ENCODE results near the gene BLID.

Gene BLID, protein sequence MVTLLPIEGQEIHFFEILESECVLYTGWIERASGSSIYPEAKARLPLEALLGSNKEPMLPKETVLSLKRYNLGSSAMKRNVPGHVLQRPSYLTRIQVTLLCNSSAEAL

DNA sequence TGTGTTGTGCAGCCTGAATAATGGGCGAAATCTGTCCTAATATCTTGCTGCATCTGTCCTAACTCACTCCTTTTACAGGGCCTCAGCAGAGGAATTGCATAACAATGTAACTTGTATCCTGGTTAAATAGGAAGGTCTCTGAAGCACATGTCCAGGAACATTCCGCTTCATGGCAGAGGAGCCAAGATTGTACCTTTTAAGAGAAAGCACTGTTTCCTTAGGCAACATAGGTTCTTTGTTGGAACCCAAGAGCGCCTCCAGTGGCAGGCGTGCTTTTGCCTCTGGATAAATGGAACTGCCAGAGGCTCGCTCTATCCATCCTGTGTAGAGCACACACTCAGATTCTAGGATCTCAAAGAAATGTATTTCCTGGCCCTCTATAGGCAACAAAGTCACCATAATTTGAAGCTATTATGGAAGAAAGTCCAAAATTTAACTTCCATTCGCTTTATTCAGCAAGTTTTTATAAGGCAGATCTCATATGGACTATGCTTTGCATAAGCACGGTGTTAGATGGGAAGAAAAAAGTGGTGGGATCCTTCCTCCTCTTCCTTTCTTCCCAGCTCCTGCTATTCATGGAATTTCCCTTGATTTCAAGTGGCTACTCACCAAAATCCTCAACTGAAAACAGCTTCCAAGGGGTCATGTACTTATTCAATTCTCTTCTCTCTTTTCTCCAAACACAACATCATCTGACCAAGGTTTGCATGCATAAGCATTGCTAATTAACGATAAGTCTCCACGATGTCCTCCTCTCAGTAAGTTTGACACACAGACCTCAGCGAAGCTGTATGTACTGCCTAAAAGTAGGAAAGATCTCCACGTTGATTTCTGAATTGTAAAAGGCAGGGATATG is at the start of gene BLID:
BLID (minus strand) TSS at position 692 of the 856 bp plus-strand sequence; CDS start at position 399, 293 bp downstream.
- no peak for DNase-seq (ENCODE audit: low read depth)

DNA sequence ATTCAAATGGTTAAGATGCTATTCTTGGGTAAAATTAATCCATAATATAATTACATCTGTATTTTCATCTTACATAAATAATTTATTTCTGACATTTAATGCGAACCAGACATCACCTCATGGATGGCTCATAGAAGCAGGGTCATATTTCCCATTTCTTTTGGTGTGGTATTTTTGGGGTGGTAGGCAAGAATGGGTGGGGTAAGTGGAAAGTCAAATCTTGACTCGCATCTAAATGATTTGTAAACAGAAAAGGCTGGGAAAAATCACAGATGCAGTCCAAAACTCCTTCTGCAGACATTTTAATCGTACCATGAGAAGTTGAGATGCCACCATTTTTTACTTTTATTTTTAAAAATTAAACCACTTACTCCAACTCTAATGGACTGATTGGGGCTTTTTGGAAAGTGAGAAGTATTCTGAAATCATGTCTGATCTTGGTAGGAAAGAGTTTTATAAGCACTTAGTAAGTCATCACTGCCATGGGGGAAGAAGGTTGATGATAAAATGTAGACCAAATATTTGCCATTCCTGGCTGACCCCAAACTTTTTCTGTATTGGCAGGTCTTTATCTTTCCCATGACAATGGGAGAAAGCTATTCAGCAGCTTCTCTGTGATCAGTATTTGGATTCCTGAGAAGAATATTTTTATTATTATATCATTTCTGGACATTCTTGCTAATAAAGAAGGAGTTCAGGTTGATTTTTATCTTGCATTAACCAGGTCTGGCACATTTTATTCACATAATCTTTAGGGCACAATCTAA is 47.2 kb upstream of the BLID start:
- peak; percentile 78 for DNase-seq (ENCODE audit: low read depth)

DNA sequence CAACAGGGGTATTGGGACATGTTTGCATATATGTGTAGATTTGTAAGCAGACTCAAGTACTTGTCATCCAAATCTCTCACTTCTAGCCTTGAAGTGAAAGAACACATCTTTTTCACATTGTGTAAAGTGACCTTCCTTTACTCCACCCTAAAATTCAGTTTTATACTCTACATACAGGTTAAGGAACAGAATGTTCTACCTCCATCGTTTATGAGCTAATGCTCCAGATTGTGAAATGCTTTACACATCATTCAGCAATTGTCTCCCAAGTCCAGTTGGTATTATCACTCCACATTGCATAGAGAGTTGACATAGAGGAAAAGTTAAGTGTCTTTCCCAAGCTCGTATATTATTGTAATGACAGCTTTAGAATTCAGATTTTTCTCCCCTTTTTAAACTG is 46.1 kb upstream of the BLID start:
- DNase-seq (ENCODE audit: low read depth): no peak

DNA sequence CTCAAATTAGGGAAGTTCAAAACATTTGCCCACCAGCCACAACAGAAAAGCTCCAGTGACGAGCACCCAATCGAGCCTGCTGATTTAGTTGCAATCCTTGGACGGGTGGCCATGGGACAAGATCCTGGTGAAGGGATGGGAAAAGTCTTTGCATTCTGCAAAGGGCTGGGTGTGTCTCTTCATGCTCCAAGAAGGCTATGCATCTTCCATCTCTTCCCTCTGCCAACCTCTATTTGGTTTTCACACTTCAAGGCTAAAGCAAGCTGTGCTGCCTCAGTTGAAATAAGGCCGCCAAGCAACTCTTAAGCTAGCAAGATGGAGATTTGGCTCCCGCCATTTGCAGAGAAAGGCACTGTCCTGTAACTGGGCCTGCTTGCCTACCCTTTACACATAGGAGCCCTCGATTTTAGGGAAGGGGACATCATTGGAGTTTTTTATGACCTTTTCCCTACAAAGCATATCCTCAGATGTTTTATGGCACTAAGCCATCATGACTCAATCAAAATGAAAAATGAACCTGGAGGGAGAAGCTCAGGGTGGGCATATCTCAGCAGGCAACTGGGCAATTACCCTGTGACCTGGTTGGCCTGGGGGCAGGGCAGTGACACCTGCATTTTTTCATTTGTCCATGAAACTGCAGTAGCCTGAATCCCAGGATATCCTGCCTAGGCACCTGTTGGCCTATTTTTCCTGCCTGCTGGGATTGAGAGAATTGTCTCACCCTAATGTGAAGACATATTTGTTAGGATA is 45.0 kb upstream of the BLID start:
- no peak for DNase-seq (ENCODE audit: low read depth)

DNA sequence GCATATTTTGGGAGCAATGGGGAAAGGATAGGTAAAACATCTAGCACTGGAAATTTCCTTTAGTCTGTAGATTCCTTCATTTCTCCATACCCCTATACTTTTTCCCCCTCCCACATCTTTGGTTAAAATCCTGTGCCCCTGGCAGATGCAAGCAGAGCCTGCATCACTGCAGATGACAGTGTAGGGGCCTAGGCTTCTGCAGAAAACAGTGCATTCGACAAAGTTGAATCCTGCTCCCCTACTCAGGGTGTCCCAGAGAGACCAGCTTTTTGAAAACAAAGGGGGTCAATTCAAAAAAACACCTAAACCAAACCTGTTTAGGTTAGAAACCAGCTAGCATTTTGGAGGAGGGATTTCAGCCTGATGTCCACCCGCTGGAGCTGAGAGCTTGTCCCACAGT is 43.8 kb upstream of the BLID start:
- no peak for DNase-seq (ENCODE audit: low read depth)

DNA sequence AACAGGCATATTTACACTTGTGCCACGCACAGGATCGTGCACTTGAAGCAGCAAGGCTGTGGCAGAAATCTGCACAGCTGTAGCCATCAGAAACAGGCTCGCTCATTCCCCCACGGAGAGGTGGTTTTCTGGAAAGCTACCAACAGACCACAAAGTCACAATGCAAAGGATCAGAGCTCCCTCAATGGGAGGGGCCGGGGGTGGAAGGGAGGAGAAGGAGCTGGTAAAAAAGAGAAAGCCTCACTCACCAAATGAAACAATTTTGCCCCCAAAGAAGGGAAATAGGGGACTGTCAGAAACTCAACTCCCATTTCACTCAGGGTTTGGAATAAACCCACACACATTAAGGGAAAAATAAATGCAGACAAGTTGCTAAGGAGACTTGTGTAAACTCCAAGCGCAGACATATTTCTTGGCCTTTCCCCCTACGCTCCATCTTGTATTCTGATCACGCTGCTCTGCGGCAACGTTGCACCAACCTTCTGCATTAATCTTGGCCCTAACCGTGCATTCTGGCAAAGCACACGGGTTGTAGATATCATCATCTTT is 43.2 kb upstream of the BLID start:
- no peak for DNase-seq (ENCODE audit: low read depth)

DNA sequence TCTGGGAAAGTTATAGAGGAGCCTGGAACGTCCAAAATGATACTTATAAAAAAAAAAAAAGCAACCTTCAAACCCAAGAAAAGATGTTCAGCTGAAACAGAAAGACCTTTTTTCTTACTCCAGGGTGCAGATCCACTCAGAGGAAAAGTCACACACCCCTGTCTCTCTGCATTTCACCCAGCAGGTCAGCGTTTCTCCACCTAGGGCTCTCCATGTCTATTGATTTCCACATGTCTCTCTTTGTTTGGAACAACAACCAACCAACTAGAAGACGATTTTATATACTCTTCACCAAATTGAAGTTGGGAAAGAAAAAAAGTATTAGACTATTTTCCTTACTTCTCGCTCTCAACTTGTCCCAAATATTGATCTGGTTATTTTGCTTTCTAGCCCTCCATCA is 42.2 kb upstream of the BLID start:
- DNase-seq (ENCODE audit: low read depth): no peak

DNA sequence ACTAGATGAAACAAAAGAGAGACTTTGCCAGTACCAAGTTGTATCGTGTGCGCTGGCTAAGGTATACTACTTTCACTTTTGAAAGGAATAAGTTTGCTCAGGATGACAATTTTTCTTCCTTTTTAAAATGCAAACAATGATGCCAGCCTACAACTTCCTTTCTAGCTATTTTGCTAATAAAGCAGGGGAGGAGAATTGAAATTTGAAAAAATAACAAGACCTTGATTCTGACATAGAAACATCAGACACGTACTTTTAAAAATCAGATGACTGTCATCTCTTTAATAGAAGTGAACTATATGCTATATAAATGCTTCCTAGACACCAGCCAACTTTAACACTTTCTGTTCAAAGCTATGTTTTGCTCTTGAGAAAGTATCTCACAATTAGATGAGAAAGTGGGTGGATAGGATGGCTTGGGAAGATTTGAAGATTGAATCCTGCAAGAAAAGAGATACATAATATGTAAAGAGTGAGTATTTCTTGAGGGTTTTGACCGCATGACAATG is 41.7 kb upstream of the BLID start:
- DNase-seq (ENCODE audit: low read depth): no peak

DNA sequence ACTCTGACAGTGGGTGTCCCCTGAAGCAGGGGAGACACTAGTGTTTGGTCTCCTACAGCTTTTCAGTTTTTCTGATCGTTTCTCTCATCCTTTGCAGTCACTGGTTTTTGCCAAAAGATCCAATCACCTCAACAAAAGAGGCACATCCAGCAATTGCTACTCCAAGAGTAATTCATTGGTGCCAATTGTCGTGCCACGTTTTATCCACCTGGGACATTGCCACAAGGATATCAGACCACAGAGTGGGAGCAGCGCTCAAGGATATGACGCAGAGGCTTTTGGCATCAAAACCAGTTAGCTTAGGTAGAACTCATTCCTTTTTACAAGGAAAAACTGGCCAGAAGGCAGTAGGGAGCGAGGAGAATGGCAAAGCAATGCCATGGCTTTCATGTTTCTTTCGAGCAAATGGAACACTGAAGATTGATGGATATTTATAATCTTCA is 40.9 kb upstream of the BLID start:
- no peak for DNase-seq (ENCODE audit: low read depth)

DNA sequence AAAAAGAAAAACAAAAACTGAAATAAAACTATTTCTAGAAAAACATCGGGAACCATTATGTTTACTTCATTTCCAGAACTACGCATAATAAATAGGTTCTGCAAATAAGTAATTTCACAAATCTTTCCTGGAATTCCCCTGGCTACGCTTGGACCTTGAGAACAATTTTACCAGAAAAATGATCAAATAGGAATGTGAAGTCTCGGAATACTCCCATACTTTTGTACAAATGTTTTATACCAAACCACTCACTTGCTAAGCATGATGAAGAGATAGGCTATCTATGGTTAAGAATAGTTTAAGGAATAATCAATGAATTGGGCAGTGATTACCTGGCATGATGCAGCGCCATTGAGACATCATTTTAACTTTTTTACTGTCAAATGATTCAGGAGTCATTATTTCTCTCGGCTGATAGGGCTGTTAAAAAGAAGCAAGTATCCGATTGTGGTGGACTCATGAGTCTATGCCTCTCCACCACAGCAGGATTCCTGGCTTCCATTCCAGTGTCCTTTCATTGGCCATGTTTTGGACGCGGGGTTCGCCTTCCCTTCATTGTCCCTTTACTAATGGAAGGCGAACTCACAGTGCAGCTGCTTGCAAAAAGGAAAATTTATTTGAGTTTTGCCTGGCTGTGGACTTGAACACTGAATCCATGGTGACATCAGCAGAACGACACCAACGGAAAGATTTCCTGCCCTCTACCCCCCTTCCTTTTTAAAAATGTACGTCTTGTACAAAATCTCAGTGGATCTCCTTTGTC is 39.9 kb upstream of the BLID start:
- DNase-seq (ENCODE audit: low read depth): no peak

DNA sequence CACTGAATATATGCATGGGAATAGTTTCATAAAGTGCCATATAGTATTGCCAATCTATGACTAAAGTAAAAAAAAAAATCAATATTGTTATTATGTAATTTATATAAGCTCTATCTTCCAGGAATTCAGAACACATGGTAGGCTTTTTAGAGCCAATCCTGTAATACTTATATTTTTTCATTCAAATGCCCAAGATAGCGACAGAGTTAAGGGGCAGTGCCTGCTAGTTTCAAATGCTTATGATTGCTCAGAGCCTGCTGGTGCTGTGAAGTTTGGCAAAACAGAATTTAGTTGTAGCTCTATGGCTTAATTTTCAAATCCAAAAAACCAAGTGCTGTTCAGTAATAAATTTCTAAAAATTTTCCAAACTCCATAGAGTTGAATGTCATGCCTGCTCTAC is 39.0 kb upstream of the BLID start:
- DNase-seq (ENCODE audit: low read depth): no peak

DNA sequence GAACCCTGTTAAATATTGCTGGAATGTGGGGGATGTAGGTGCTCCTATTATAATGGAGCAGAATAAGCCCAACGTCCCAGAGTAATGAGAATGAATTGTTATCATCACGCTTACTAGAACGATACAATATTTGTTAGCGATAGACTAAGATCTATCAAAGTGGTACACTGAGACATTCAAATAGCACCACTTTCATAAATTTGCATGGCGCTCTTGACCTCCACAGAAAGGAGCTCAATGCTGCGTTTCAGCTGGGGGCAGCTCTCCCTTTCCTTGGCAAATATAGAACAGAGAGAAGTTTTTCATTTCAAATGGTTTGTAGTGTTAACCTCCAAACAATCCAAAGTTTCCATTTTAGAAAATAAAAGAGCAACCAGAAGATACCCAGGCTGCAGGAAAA is 38.2 kb upstream of the BLID start:
- no peak for DNase-seq (ENCODE audit: low read depth)

DNA sequence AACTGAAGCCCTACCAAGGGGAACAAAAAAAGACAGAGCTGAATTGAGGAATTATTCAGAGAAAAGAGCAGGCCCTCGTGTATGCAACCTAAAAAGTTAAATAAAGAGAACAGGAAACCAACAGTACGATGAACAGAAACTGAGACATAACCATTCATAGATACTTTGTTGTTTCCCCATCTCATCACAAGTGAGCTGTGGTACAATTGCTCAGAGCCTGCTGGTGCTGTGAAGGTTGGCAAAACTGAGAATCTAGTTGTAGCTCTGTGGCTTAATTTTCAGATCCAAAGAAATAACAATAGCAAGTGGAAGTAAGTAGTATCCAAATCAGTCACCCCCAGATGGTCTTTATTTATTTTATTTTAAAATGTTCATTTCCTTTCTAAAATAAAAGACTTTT is 37.7 kb upstream of the BLID start:
- no peak for DNase-seq (ENCODE audit: low read depth)

DNA sequence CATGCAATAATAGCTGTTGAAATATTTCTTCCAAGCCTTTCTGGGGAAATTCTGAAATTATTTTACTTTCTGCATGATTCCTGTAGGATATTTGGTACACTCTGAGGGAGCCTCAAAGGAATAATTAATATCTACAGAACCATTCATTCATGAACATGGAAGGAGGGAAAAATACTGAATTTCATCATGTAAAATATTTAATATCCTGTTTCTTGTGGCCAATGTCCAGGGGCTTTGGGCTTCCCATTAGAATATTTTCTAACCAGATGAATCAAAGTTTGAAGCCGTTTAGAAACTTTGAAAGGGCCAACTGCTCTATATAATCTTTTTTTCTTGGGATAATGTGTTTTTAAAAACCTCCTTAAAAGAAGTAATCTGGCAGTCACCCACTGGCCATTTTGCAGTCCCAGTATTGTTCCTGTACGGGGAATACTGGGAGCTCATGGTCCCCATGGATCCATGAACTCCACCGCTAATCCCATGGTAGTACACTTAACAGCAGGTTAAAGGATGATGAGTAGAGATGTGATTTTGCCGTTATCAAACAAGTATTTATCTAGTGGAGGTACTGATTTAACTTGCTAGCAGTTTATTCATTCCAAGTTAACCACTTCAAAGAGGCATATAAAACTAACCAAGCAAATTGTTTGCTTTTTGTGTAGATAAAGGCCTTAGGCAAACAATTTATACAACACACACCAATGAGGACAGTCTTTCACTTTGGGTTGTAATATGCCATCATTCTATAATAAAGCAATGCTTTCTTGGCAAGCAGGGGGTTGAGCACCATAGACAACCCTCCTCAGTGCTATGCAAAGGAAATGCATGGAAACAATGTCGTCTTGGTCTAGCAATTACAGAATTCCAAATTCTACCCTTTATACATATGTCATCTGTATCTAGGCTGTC is 34.5 kb upstream of the BLID start:
- DNase-seq (ENCODE audit: low read depth): no peak

DNA sequence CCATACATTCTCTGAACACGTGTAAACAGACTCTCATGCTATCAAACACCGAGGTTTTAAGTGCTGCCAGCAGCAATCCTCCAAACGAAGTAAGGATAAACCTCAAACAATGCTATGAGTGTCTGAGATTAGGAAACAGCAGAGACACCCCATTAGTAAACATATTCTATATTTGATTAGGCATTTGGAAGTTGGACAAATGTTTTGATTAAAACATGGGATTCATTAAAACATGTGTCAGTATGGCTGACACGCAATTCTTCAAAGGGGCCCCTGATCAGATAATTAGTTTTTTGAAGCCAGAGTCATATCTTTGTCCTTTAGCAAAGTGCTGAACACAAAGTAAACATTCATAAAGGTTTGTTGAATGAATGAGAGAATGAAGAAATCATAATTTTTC is 33.2 kb upstream of the BLID start:
- no peak for DNase-seq (ENCODE audit: low read depth)

DNA sequence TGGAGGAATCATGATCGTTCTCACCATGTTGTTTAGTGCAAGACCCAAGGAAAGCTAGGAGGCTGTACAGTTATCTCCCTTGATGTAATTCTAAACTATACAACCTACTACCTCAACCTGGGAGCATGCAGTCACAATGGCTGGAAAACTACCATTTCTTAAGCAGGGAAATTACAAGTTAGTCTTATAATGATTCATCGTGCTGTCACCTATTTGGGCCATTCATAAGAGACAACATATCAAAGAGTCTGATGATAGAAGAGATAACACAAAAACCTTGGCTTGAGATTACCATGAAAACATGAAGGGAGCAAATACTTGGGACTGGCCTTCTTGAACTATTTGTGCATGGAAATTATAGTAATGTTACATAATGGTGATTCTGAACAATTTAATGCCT is 30.5 kb upstream of the BLID start:
- no peak for DNase-seq (ENCODE audit: low read depth)

DNA sequence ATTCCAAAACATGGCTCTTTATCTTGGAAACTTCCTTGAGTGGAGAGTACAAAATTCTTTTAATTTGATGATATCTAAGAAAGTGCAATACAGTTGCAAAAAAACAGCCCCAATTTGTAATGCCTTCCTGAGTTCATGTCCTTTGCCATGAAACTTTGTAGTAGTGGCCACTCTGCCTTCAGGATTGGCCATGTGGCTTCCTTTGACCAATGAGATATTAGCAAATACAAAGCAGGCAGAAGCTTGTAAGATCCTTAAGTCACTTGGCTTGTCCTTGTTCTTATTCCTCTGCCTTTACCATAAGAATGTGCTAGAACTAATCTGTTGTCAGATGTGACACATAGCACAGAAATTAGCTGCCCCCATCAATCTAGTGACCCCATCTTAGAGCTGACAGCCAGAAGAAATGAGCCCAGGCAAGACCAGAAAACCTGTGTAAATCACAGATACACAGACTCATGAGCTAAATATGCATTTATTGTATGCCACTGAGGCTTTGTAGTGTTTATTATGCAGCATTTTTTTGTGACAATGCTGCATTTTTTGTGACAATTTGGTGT is 29.8 kb upstream of the BLID start:
- DNase-seq (ENCODE audit: low read depth): no peak

DNA sequence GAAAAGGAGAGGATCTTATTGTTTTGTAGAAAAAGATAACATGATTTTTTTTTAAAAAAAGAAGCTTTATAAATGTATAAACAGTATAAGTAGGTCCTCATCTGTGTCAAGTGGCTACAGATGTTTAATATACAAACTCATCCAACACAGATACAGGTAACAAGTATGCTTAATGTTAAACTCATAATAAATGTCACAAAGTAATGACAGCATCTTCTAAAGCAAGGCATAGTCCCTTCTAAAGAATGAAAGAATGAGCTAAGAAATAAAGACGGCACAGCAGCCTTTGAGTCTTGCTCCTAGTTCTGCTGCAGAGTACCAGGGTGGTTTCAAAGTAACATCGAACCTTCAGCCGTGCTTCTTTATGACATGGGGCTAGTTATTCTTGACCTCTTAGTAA is 28.7 kb upstream of the BLID start:
- no peak for DNase-seq (ENCODE audit: low read depth)

DNA sequence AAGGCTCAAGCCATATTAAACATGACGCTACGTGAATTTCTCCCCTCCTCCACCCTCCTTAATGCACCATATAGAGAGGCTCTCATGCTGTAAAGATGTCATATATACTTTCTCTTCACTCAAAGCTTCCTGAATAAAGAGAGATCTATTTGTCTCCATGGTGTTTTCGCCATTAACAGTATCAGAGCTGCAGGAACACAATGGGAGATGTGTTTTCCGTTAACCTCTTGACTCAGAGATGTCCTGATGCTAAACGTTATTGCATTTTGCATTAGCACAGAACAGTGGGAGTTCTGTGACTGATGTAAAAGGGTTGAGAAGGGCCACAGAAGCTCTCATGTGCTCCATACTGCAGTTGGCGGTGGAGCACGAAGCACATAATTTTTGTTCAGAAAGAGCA is 25.7 kb upstream of the BLID start:
- no peak for DNase-seq (ENCODE audit: low read depth)

DNA sequence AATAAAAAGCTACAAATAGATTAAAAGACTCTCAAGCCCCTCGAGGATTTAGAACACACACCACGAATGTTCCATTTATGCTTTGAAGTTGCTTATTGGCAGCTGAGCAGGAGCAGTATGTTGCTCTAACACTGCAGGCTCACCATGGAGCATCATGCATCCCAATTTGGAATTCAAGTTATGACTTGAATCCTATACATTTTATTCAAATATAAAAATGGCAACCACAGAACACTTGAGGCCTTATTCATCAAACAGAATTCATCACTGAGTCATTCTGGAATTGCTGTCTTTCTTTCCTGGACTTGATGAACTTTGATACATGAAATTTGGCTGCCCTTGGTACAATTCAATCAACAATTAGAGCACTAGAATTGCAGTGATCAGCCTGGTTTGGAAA is 24.5 kb upstream of the BLID start:
- DNase-seq (ENCODE audit: low read depth): peak; percentile 51
